Chondrocyte (in vitro differentiated cells): ENCODE results near the gene OPRD1. TPM values are rescaled to one million over a fixed set of nuclear protein-coding genes. Genes with fewer than 3 reads are reported as not detected.

ENCODE experiments used
- DNase-seq: peaks from one replicate; pipeline ENCODE4 v3.0.0; 2021; ENCODE audit warnings: mixed read lengths, low spot score
- H3K27ac Mint-ChIP-seq: one replicate; pipeline ENCODE4 v1.8.0; 2021; ENCODE audit warnings: mild to moderate bottlenecking, moderate library complexity, mixed read lengths; ENCODE audit not compliant: unreplicated experiment
- H3K27me3 Mint-ChIP-seq: 2 replicates; pipeline ENCODE4 v1.8.0; 2021; ENCODE audit warnings: low read depth, mixed read lengths
- H3K36me3 Mint-ChIP-seq: 2 replicates; pipeline ENCODE4 v1.8.0; 2021; ENCODE audit warnings: low read depth, mixed read lengths
- H3K4me1 Mint-ChIP-seq: 2 replicates; pipeline ENCODE4 v1.8.0; 2021; ENCODE audit warnings: low read depth, mild to moderate bottlenecking, mixed read lengths
- H3K4me3 Mint-ChIP-seq: one replicate; pipeline ENCODE4 v1.8.0; 2021; ENCODE audit warnings: mild to moderate bottlenecking, moderate library complexity, mixed read lengths; ENCODE audit not compliant: unreplicated experiment
- H3K9me3 Mint-ChIP-seq: 2 replicates; pipeline ENCODE4 v1.8.0; 2021; ENCODE audit warnings: low read depth, mixed read lengths
- CTCF ChIP-seq: fragments of 200-600 bp; sonication (generic); IDR thresholded peaks from 2 replicates; pipeline ENCODE4 v1.5.0; 2021; ENCODE audit warnings: antibody characterized with exemption, mild to moderate bottlenecking, moderate library complexity
- total RNA-seq: library from RNA; stranded (reverse); gene quantifications from 3 replicates; pipeline ENCODE4 v1.2.1, GENCODE V29; 2021

Gene OPRD1
- total RNA-seq, 1 donor from 2014 or later = 0.22 TPM

GRCh38 chr1:28902738-28903137 is 90.8 kb downstream of the OPRD1 start:
- Mint-ChIP-seq H3K4me1 (peaks cover 12% of the 10 kb centered on the region), H3K9me3 (peaks cover 2% of the 10 kb centered on the region), H3K27me3 (no peaks in the 10 kb centered on the region), H3K4me3 (no peak overlapping the region), H3K36me3 (peaks cover 2% of the 10 kb centered on the region), H3K27ac (no peak overlapping the region)
- TF ChIP-seq CTCF = no peak
- peak; percentile 8 for DNase-seq

DNA sequence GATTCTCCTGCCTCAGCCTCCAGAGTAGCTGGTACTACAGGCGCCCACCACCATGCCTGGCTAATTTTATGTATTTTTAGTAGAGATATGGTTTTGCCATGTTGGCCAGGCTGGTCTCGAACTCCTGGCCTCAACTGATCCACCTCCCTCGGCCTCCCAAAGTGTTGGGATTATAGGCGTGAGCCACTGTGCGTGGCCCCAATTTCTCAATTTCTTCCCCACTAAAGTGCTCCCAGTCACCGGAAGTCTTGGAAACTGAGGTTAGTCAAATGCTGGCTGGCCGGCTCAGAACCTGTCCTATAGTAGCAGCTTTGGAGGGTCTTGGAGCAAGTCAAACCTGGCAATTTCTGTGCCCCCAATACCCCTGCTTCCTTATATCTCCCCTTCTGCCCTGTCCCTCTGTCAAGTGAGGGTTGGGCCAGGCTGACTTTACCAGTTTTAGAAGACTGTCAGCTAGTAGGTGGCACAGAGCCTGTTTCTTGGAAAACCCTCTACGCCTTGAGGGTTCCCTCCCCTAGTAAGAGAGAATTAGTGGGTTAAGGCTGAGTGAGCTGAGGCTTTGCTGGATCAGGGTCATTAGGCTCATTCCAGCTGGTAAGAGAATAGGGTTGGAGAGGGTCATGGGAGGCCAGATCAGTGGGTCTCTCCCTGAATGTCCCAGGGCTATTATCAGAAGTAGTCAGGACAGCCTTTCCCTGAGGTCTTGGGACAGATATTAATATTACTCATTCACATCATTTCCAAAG is 94.1 kb downstream of the OPRD1 start:
- no peaks in the 10 kb centered on the region for H3K27me3 Mint-ChIP-seq
- TF ChIP-seq CTCF = no peak
- peaks cover 2% of the 10 kb centered on the region for H3K36me3 Mint-ChIP-seq
- DNase-seq = peak; percentile 37
- no peak overlapping the region for H3K4me3 Mint-ChIP-seq
- H3K4me1 Mint-ChIP-seq = no peaks in the 10 kb centered on the region
- H3K9me3 Mint-ChIP-seq = peaks cover 2% of the 10 kb centered on the region
- H3K27ac Mint-ChIP-seq = no peak overlapping the region

DNA sequence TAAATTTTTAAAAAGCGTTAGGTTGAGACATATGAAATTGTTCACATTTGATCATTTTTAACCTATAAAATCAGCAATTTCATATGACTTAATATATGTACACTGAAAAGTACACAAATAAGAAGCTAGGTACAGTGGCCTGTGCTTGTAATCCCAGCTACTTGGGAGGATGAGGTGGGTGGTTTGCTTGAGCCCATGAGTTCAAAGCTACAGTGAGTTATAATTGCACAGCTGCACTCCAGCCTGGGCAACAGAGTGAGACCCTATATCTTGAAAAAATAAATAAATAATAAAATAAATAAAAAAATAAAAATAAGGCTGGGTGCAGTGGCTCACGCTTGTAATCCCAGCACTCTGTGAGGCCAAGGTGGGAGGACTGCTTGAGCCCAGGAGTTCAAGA is 97.2 kb downstream of the OPRD1 start:
- Mint-ChIP-seq H3K27ac (no peak overlapping the region), H3K4me1 (peaks cover 7% of the 10 kb centered on the region)
- no peak for TF ChIP-seq CTCF

DNA sequence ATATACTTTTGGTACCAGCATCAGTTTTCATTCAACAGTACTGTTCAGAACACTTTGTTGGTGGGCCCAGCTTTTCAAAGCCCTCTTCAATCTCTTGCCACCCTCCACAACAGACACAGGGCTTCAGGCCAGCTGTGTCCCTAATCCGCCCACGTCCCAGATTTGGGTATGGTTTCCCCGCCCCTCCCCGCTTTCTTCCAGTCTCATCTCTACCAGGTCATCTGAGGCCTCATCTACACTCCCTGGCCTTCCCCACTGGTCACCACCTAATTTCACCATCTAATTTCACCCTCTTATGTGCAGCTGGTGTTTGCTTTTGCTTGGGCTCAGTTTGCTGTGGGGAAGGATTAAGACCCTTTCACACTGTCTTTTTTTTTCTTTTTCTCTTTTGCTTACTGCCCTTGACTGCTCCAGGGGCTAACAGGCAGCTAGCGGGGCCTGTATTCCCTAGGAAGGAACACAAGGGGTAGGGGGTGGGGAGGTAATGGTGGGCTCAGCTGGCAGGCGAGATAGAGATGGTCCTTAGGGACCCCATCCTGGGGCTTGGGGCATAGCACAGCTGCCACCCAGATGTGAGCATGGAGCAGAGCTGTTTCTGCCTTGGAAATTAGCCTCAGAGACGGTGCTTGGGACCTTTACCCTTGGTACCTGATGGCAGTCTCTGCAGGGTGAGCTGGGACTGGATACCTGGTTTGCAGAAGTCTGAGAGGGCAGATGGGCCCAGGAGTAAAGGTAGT is 98.6 kb downstream of the OPRD1 start:
- Mint-ChIP-seq H3K4me3 (no peak overlapping the region), H3K27me3 (no peaks in the 10 kb centered on the region), H3K36me3 (no peaks in the 10 kb centered on the region), H3K4me1 (peaks cover 15% of the 10 kb centered on the region), H3K9me3 (no peaks in the 10 kb centered on the region), H3K27ac (no peak overlapping the region)
- DNase-seq = peak; percentile 38
- TF ChIP-seq CTCF = no peak

More for the DNA sequence above, 97.2 kb downstream of the OPRD1 start:
- H3K9me3 Mint-ChIP-seq = peaks cover 2% of the 10 kb centered on the region
- H3K4me3 Mint-ChIP-seq = no peak overlapping the region
- no peaks in the 10 kb centered on the region for H3K27me3 Mint-ChIP-seq
- peaks cover 2% of the 10 kb centered on the region for H3K36me3 Mint-ChIP-seq
- no peak for DNase-seq

DNA sequence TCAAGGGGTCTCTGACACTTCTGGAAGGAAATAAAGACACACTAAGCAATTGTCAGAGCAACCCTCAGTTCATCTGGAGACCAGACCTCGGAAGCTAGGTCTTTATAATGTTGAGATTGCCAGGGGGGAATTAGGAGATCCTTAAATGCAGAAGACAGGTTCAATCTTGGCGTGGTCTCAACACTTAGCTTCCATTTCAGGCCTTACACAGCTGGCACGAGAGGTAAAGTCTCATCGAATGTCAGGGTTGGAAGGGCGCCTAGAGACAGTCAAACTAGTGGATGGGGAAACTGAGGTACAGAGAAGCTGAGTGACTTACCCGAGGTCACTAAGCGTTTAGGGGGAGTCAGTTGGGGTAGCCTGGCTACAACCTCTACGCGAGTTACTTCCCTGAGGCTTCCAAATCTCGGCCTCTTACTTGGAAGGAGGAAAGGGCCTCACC is 101.8 kb downstream of the OPRD1 start:
- no peaks in the 10 kb centered on the region for H3K36me3 Mint-ChIP-seq
- no peak for DNase-seq
- no peaks in the 10 kb centered on the region for H3K27me3 Mint-ChIP-seq
- peak overlapping the region; percentile 73 for H3K4me3 Mint-ChIP-seq
- no peaks in the 10 kb centered on the region for H3K9me3 Mint-ChIP-seq
- peaks cover 20% of the 10 kb centered on the region for H3K4me1 Mint-ChIP-seq
- H3K27ac Mint-ChIP-seq = peak overlapping the region; percentile 74
- TF ChIP-seq CTCF = no peak
